Activated B cell treated with CpG ODN at 0.5 μM for 24 hours (primary cell): ENCODE results near the gene CACNA1E. TPM values are rescaled to one million over a fixed set of nuclear protein-coding genes. Genes with fewer than 3 reads are reported as not detected.

ENCODE experiments used
- ATAC-seq: fragments of 200-7000 bp; cut with Tn5 transposase; one replicate; pipeline ENCODE4 v1.10.0; 2021; ENCODE audit warnings: low read depth, mild to moderate bottlenecking, moderate library complexity
- CTCF ChIA-PET: fragments of 350-600 bp; sonication (Branson Sonifier 250); formaldehyde crosslinking; loops from one replicate; lab custom pipeline; 2021; ENCODE audit warnings: antibody characterized with exemption; lab: Charles Lee
- POLR2A ChIA-PET: fragments of 350-600 bp; sonication (Branson Sonifier 250); formaldehyde crosslinking; loops from one replicate; lab custom pipeline; 2021; ENCODE audit warnings: antibody characterized with exemption; lab: Charles Lee
- DNase-seq: peaks from one replicate; pipeline ENCODE4 v3.0.0; 2022
- H3K27ac Mint-ChIP-seq: one replicate; pipeline ENCODE4 v1.8.0; 2020; ENCODE audit warnings: mixed read lengths
- H3K27me3 Mint-ChIP-seq: one replicate; pipeline ENCODE4 v1.8.0; 2021; ENCODE audit warnings: mixed read lengths
- H3K36me3 Mint-ChIP-seq: one replicate; pipeline ENCODE4 v1.8.0; 2021; ENCODE audit warnings: low read depth, mixed read lengths
- H3K4me1 Mint-ChIP-seq: one replicate; pipeline ENCODE4 v1.8.0; 2021; ENCODE audit warnings: mixed read lengths
- H3K4me3 Mint-ChIP-seq: one replicate; pipeline ENCODE4 v1.8.0; 2020; ENCODE audit warnings: mild to moderate bottlenecking, mixed read lengths
- H3K9me3 Mint-ChIP-seq: one replicate; pipeline ENCODE4 v1.8.0; 2020; ENCODE audit warnings: mixed read lengths
- intact Hi-C: fragments of 100-400 bp; cut with micrococcal nuclease; formaldehyde crosslinking; loops from one replicate; pipeline ENCODE4 v1.15.1; 2024
- total RNA-seq: library from RNA; stranded (reverse); gene quantifications from 2 replicates; pipeline ENCODE4 v1.2.3, GENCODE V29; 2022
- TF ChIP-seq, protein P1 (sequence below): fragments of 200-600 bp; IDR thresholded peaks from one replicate; pipeline ENCODE4 v1.8.0; 2022; ENCODE audit warnings: antibody characterized with exemption, mild to moderate bottlenecking

CACNA1E gene
- total RNA-seq, 1 donor from 2014 or later, result 0.91 TPM

- Mint-ChIP-seq H3K27me3 (no peaks in the 10 kb centered on the region), H3K9me3 (peaks cover 2% of the 10 kb centered on the region), H3K27ac (no peak overlapping the region), H3K4me3 (no peak overlapping the region), H3K36me3 (no peaks in the 10 kb centered on the region), H3K4me1 (no peaks in the 10 kb centered on the region)
- ATAC-seq (no peak), DNase-seq (no peak)
- TF ChIP-seq, protein P1, sequence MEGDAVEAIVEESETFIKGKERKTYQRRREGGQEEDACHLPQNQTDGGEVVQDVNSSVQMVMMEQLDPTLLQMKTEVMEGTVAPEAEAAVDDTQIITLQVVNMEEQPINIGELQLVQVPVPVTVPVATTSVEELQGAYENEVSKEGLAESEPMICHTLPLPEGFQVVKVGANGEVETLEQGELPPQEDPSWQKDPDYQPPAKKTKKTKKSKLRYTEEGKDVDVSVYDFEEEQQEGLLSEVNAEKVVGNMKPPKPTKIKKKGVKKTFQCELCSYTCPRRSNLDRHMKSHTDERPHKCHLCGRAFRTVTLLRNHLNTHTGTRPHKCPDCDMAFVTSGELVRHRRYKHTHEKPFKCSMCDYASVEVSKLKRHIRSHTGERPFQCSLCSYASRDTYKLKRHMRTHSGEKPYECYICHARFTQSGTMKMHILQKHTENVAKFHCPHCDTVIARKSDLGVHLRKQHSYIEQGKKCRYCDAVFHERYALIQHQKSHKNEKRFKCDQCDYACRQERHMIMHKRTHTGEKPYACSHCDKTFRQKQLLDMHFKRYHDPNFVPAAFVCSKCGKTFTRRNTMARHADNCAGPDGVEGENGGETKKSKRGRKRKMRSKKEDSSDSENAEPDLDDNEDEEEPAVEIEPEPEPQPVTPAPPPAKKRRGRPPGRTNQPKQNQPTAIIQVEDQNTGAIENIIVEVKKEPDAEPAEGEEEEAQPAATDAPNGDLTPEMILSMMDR, result no peak
- intact Hi-C loops, result no loop called here
- POLR2A ChIA-PET, result no interaction called here
- CTCF ChIA-PET, result no interaction called here
These were observed 311.0 kb downstream of the CACNA1E start for GRCh38 chr1:181794332-181794731.

DNA sequence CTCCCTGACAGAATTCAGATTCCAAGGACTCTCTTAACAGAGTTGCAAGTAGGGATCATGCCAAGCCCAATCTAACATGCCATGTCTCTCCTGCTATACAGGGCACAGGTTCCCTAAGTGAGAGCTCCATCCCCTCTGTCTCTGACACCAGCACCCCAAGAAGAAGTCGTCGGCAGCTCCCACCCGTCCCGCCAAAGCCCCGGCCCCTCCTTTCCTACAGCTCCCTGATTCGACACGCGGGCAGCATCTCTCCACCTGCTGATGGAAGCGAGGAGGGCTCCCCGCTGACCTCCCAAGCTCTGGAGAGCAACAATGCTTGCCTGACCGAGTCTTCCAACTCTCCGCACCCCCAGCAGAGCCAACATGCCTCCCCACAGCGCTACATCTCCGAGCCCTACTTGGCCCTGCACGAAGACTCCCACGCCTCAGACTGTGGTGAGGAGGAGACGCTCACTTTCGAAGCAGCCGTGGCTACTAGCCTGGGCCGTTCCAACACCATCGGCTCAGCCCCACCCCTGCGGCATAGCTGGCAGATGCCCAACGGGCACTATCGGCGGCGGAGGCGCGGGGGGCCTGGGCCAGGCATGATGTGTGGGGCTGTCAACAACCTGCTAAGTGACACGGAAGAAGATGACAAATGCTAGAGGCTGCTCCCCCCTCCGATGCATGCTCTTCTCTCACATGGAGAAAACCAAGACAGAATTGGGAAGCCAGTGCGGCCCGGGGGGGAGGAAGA lies 315.0 kb downstream of the CACNA1E start:
- intact Hi-C loops, result no loop called here
- ATAC-seq (no peak), DNase-seq (no peak)
- TF ChIP-seq, protein P1, result no peak
- CTCF ChIA-PET, result no interaction called here
- POLR2A ChIA-PET, result no interaction called here
- Mint-ChIP-seq H3K4me3 (no peak overlapping the region), H3K27me3 (peaks cover 4% of the 10 kb centered on the region), H3K9me3 (peaks cover 2% of the 10 kb centered on the region), H3K4me1 (no peaks in the 10 kb centered on the region), H3K36me3 (no peaks in the 10 kb centered on the region), H3K27ac (no peak overlapping the region)

DNA sequence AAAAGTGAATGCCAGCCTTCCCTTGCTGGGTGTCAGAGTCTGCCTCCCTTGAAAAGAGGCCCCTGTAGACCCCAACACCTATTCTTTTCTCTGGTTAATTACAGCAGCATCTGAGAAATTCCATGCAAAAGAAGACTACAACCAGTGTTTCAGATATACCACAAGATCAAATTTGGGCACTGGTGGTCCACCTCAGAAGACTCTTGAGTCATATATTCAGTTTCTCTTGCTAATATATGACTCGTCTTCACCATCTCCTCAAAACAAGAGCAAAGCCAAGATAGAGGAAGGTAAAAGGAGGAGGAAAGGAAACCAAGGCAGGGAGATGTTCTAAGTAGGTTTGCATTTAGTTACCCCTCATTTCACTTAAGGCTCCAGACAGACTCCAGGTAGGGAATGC lies 318.3 kb downstream of the CACNA1E start:
- no peak overlapping the region for H3K27ac Mint-ChIP-seq
- CTCF ChIA-PET, result no interaction called here
- no peak overlapping the region for H3K4me3 Mint-ChIP-seq
- peaks cover 6% of the 10 kb centered on the region for H3K27me3 Mint-ChIP-seq
- H3K36me3 Mint-ChIP-seq, result no peaks in the 10 kb centered on the region
- ATAC-seq, result no peak
- H3K4me1 Mint-ChIP-seq, result no peaks in the 10 kb centered on the region
- POLR2A ChIA-PET, result no interaction called here
- no peaks in the 10 kb centered on the region for H3K9me3 Mint-ChIP-seq
- no peak for DNase-seq
- TF ChIP-seq, protein P1, result no peak
- intact Hi-C loops, result no loop called here

DNA sequence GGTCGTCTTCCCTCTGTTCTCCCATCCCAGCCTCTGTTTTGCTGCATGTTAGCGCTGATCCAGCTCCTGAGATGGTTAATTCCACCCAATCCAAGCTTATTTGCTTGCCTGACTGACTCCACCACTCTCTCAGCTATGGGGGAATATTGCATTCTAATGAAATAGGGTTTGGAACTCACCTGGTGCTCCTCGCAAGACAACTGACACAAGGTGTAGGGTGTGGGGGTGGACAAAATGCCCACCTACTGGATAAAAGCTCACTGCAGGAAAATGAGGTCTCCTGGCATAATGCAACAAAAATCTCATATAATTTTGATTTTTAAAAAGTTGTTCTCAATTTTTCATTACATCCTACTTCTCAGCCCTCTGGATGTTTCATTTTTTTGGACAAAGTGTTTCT lies 319.1 kb downstream of the CACNA1E start:
- no peaks in the 10 kb centered on the region for H3K36me3 Mint-ChIP-seq
- TF ChIP-seq, protein P1, result no peak
- DNase-seq (no peak), ATAC-seq (no peak)
- intact Hi-C loops, result no loop called here
- no peak overlapping the region for H3K27ac Mint-ChIP-seq
- CTCF ChIA-PET, result no interaction called here
- no peaks in the 10 kb centered on the region for H3K4me1 Mint-ChIP-seq
- peaks cover 6% of the 10 kb centered on the region for H3K27me3 Mint-ChIP-seq
- POLR2A ChIA-PET, result no interaction called here
- no peaks in the 10 kb centered on the region for H3K9me3 Mint-ChIP-seq
- H3K4me3 Mint-ChIP-seq, result no peak overlapping the region

GRCh38 chr1:181803421-181803820 lies 320.1 kb downstream of the CACNA1E start:
- H3K27ac Mint-ChIP-seq, result no peak overlapping the region
- peaks cover 6% of the 10 kb centered on the region for H3K27me3 Mint-ChIP-seq
- H3K4me1 Mint-ChIP-seq, result no peaks in the 10 kb centered on the region
- no peaks in the 10 kb centered on the region for H3K36me3 Mint-ChIP-seq
- TF ChIP-seq, protein P1, result no peak
- H3K9me3 Mint-ChIP-seq, result no peaks in the 10 kb centered on the region
- ATAC-seq (no peak), DNase-seq (no peak)
- ChIA-PET POLR2A (no interaction called here), CTCF (no interaction called here)
- intact Hi-C loops, result no loop called here
- no peak overlapping the region for H3K4me3 Mint-ChIP-seq
